Measurements from ENCODE around the gene NDRG3. TPM values are rescaled to one million over a fixed set of nuclear protein-coding genes. Genes with fewer than 3 reads are reported as not detected.

Gene NDRG3
- total RNA-seq (ENCODE audit: low replicate concordance): 15.3 and 23.1 TPM in 2 replicates

GRCh38 chr20:36745927-36746659 is at the start of gene NDRG3:
TSS of gene NDRG3 (minus strand) at chr20:36746090. CDS start at chr20:36721735, 24,355 bp downstream.
- peak within 1 kb of the TSS; percentile 80 for H3K4me3 ChIP-seq (ENCODE audit: low read depth, low read length)
- peak; percentile 92 for DNase-seq (ENCODE audit: low read depth)
- TF ChIP-seq, protein P1, sequence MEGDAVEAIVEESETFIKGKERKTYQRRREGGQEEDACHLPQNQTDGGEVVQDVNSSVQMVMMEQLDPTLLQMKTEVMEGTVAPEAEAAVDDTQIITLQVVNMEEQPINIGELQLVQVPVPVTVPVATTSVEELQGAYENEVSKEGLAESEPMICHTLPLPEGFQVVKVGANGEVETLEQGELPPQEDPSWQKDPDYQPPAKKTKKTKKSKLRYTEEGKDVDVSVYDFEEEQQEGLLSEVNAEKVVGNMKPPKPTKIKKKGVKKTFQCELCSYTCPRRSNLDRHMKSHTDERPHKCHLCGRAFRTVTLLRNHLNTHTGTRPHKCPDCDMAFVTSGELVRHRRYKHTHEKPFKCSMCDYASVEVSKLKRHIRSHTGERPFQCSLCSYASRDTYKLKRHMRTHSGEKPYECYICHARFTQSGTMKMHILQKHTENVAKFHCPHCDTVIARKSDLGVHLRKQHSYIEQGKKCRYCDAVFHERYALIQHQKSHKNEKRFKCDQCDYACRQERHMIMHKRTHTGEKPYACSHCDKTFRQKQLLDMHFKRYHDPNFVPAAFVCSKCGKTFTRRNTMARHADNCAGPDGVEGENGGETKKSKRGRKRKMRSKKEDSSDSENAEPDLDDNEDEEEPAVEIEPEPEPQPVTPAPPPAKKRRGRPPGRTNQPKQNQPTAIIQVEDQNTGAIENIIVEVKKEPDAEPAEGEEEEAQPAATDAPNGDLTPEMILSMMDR (IDR thresholded peaks at IDR 0.05; ENCODE audit: insufficient read depth, low read length): no peak

GRCh38 chr20:36794116-36794474 is 48.2 kb upstream of the NDRG3 start:
- no peak for DNase-seq (ENCODE audit: low read depth)
- H3K4me3 ChIP-seq (ENCODE audit: low read depth, low read length): no peak overlapping the region
- TF ChIP-seq, protein P1 (IDR thresholded peaks at IDR 0.05; ENCODE audit: insufficient read depth, low read length): no peak

DNA sequence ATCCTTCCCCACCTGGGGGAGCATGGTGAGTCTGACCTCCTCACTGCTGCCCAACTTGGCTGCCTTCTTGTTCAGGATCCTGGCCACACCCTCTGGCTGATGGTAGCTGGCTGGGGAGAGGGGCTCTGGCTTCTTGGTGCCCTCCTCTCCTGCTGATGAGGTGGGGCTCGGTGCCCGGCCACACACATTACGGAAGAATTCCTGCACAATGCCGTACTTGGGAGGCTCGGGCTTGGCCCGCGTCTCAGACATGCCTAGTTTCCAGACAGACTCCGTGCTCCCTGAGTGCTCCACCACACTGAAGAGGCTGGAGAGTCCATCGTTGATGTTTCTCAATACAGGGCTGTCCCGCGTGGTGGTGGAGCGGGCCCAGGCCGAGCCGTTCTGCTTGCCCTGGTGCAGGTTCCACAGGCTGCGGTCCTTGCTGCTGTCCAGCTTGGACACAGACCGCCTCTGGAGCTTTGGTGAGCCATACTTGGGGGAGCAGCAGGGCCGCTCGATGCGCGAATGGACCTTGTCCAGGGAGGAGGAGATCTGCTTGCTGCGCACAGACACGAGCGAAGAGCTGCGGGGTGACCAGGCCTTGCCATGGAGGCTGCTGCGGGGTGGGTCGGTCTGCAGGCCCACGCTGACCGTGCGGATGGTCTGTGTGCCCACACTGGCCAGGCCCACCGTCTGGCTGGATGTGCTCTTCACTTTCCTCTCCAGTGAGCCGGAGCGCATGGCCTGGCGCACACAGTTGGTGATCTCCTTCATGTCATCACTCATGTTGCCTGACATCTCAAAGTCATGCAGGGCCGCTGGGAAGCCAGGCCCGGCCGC is 47.6 kb upstream of the NDRG3 start:
- TF ChIP-seq, protein P1 (IDR thresholded peaks at IDR 0.05; ENCODE audit: insufficient read depth, low read length): no peak
- no peak for DNase-seq (ENCODE audit: low read depth)
- H3K4me3 ChIP-seq (ENCODE audit: low read depth, low read length): no peak overlapping the region

GRCh38 chr20:36792422-36792821 is 46.5 kb upstream of the NDRG3 start:
- TF ChIP-seq, protein P1 (IDR thresholded peaks at IDR 0.05; ENCODE audit: insufficient read depth, low read length): peak; percentile 51
- no peak overlapping the region for H3K4me3 ChIP-seq (ENCODE audit: low read depth, low read length)
- DNase-seq (ENCODE audit: low read depth): peak; percentile 64

GRCh38 chr20:36791862-36792261 is 46.0 kb upstream of the NDRG3 start:
- DNase-seq (ENCODE audit: low read depth): no peak
- TF ChIP-seq, protein P1 (IDR thresholded peaks at IDR 0.05; ENCODE audit: insufficient read depth, low read length): no peak
- no peak overlapping the region for H3K4me3 ChIP-seq (ENCODE audit: low read depth, low read length)

DNA sequence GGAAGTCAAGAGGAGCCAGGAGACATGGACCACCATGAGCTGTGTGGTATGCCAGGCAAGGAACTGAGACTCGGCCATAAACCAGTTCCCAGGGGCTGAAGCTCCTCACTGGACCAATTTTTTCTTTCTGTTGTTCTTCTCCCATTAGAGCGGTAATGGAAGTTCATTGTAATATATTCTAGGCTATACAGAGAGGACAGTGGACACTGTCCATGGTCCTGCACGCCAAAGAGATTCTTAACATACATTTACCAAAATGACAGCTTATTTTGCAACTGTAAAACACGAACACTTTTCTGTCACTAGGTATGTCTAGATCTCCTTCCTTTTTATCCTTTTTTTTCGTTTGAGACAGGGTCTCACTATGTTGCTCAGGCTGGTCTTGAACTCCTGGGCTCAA is 40.8 kb upstream of the NDRG3 start:
- TF ChIP-seq, protein P1 (IDR thresholded peaks at IDR 0.05; ENCODE audit: insufficient read depth, low read length): no peak
- no peak for DNase-seq (ENCODE audit: low read depth)
- H3K4me3 ChIP-seq (ENCODE audit: low read depth, low read length): no peak overlapping the region
